NCI-H1092 (cell line): Measurements from ENCODE around the gene TMEM80.
A peak's percentile ranks its signal among the peaks of the same experiment; 100 is the strongest.
"Not testable (repeated sequence)": the region's sequence is repeated elsewhere in the genome, so short reads cannot be mapped to it uniquely, and the experiment has no call there.

Experiments
- DNase-seq: peaks from one replicate; lab custom pipeline; 2025; lab: John Stamatoyannopoulos, UW

Gene TMEM80

DNA sequence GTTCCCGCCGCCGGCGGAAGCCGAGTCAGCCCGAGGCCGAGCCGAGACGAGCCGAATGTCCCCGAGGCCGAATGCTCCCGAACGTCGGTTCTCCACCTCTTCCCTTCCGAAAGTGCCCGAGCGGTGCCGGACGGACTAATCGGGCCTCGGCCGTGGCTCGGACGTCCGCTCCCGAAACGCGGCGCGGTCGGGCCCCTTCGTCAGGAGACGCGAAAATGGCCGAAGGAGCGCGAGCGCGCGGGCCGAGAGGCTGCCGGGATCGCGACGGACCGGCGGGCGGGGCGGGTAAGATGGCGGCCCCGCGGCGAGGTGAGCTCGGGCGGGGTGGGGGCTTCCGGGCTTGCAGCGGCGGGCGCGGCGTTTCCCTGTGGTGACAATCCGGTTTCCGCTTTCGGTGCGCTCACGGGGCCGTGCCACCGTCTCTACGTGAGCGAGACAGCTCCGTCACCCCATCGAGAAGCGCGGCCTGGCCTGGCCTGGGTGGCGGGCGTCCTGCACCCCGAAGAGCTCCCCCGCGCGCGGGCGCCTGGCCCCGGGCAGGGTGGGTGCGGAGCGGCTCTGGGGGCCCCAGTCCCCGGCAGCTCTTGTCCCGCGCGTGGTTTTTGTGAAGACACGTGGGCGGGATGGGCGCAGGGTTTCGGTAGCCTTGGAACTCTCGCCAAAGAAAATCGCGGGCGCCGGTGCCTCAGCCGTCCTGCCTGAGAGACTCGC lies at the start of gene TMEM80:
TMEM80 (plus strand) TSS at position 279 of the 711 bp plus-strand sequence; CDS start at position 291, 12 bp downstream.
- peak; percentile 98 for DNase-seq

DNA sequence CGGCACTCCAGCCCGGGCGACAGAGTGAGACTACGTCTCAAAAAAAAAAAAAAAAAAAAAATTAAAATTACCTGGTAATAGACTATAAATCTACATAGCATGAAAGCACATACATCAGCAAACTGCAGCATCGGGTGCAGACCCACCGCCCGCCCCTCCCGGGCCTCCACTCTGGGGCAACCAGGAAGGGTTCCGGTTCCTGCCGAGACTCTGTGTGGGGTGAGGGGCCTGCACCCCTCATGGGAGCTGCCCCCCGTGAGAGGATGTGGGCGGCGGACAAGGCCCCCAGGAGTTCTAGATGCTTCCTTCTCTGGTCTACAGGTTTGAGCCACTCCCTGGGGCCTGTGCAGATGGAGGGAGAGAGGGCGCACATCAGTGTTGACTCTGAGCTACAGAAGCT lies 49.4 kb upstream of the TMEM80 start:
- DNase-seq: no peak

DNA sequence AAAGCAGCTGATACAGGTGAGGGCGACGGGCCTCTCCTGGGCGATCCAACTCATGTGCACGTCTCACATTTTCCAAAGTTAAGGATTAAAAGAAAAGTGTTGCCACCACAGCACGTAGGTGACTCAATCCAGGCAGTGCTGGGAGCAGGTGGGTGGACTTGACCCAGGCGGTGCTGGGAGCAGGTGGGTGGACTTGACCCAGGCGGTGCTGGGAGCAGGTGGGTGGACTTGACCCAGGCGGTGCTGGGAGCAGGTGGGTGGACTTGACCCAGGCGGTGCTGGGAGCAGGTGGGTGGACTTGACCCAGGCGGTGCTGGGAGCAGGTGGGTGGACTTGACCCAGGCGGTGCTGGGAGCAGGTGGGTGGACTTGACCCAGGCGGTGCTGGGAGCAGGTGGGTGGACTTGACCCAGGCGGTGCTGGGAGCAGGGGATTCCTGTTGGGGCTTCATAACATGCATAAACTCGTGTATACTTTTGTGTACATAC lies 47.9 kb upstream of the TMEM80 start:
- DNase-seq: not testable (repeated sequence)

DNA sequence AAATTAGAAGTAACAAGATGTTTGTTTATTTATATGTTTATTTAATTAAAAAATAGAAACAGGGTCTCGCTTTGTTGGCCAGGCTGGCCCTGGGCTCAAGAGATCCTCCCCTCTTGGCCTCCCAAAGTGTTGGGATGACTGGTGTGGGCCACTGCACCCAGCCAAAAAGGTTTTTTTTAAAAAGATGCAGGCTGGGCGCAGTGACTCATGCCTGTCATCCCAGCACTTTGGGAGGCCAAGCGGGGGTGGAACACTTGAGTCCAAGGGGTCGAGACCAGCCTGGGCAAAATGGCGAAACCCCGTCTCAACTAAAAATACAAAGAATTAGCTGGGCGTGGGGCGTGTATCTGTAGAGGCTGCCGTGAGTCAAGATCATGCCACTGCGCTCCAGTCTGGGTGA lies 45.1 kb upstream of the TMEM80 start:
- DNase-seq: no peak

DNA sequence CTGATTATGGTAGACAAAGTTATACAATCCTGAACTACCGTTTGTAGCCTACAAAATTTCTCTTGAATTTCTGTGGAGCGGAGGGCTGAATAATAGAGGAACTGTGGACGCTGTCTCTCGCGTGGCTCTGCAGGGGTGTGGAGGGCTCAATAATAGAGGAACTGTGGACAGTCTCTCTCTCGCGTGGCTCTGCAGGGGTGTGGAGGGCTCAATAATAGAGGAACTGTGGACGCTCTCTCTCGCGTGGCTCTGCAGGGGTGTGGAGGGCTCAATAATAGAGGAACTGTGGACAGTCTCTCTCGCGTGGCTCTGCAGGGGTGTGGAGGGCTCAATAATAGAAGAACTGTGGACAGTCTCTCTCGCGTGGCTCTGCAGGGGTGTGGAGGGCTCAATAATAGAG lies 42.5 kb upstream of the TMEM80 start:
- not testable (repeated sequence) for DNase-seq

DNA sequence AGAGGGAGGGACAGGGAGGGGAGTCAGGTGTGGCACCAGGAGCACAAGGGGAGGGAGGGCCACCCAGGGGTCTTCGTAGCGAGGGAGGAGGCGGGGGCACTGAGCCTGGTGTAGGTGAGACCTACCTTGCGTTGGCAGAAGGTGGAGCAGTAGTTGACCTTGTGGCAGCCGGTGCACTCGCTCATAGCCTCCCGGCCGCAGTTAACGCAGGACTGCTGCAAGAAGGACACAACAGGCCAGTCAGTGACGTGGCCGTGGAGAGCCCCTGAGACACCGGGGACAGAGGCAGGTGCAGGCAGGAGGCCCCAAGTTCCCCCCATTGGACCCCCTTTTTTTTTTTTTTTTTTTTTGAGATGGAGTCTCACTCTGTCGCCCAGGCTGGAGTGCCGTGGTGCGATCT lies 41.8 kb upstream of the TMEM80 start:
- DNase-seq: no peak

DNA sequence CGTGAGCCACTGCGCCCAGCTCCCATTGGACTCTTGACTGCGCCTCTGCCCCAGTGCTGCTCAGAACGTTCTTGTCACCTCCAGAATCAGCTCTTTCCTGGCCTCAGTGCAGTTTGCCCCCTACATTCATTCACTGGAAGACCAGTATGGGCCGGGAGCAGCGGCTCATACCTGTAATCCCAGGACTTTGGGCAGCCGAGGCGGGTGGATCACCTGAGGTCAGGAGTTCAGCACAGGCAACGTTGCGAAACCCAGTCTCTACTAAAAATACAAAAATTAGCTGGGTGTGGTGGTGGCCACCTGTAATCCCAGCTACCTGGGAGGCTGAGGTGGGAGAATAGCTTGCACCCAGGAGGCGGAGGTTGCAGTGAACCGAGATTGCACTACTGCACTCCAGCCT lies 41.2 kb upstream of the TMEM80 start:
- not testable (repeated sequence) for DNase-seq

DNA sequence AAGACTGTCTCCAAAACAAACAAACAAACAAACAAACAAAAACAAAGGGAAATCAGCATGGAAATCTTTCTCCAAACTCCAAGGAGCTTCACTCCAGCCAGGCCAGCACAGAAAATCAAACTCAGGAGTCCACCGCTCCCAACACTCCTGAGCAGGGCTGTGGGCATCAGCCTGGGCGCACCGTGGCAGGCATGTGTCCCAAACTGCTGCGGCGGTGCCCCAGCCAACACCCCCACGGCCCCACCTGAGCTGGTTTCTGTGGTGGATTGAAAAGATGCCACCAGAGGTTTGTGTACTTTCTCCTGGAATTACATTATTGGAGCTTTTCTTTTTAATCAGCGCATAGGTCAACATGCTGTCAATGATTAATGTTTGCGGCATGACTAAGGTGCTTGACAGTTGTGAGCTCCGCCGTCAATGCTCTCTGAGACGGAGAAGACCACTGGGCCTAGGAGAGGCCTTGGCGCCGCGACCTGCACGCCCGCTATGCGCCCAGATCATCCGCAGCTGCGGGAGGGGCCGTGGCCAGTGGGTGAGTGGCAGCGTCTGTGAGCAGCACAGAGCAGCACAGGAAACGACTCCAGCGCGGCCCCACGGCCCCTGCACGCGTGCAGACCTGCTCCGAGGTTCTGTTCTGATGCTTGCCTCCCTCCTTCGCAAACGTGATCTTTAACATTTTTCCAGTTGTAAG lies 40.4 kb upstream of the TMEM80 start:
- no peak for DNase-seq

DNA sequence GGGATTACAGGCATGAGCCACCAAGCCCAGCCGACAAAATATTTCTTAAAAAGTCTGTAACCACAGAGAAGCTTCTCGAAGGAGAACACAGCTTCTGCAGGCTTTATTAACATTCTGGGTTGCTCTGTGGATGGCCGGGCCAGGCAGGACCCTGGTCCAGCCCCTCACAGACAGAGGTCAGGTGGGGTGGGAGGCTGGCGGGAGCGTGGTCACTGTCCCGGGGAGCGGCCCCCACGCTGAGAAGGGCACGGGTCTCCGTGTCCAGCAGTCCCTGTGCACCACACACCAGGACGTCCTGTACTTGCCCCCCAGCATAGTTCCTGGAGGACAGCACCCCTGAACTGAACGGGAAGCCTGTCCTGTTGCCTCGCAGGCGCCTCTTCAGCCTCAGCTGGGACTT lies 39.2 kb upstream of the TMEM80 start:
- no peak for DNase-seq

DNA sequence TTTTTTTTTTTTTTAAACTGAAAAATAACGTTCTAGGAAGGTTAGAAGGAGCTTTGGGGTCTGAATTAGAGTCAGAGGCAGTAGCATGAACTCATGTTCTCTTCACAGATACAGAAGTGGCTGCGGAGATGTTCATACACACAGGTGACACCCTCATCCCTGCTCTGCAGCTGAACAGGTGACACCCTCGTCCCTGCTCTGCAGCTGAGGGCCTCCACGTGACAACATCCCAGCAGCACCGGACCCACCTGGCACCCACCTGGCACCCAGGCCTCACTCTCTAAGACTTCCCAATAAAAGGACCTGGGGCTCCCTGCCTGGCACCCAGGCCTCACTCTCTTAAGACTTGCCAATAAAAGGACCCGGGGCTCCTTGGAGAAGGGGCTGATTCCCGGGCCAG lies 38.8 kb upstream of the TMEM80 start:
- DNase-seq: no peak

DNA sequence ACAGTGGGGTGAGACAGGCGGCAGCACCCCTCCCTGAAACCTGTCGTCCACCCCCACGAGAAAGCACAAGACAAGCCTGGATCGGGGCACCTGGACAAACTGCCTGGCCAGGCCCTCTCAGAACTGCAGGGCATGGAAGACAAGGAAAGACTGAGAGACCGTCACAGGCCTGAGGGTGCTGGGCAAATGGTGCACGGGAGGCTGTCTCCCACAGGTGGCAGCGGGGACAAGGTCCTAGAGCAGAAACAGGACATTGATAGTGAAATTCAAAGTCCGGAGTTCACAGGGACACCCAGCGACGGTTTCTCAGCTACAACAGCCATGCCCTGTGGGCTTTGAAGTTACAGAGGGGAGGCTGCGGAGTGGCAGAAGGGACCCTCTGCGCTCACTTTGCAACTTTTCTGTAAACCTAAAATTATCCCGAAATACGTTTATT lies 37.9 kb upstream of the TMEM80 start:
- no peak for DNase-seq

DNA sequence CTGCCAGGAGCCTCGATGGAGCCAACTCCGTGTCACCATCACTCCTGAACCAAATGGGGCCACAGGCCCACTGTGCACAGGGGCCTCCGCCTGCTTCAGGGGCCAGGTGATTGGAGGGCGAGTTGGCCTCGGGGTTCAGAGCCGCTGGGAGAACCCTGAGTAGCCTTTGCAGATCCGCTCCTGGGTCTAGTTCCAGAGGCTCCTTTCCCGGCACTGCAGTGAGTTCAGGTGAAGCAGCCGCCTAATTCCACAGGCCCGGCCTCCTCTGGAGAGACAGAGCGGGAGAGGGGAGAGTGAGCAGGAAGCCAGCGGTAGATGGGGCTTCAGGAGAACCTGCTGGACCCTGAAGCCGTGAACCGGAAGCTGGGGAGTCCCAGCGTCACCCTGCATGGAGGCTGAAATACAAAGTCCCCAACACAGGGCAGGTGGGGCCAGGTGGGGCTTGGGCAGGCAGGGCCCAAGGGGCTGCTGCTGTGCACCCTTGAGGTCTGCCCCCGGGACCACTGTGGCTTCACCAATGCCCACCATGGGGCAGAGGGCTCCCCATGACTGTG lies 36.0 kb upstream of the TMEM80 start:
- DNase-seq: no peak

DNA sequence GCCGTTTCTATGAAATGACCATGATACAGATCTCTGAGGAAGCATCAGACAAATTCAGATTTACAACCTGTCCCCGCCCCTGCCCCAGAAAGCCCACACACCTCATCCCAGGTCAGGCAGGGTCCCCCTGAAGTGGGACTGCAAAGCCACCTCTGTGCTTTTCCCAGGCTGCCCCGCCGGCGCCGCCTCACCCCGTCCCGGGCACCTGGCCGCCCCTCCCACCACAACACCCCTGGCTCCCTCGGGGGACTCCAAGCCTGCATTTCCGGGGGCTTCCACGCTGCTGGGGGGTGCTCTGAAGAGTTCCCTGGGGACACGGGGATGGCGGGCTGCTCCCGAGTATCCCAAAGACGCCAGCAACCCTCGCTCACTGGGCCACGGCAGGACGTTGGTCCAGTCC lies 35.3 kb upstream of the TMEM80 start:
- DNase-seq: no peak

DNA sequence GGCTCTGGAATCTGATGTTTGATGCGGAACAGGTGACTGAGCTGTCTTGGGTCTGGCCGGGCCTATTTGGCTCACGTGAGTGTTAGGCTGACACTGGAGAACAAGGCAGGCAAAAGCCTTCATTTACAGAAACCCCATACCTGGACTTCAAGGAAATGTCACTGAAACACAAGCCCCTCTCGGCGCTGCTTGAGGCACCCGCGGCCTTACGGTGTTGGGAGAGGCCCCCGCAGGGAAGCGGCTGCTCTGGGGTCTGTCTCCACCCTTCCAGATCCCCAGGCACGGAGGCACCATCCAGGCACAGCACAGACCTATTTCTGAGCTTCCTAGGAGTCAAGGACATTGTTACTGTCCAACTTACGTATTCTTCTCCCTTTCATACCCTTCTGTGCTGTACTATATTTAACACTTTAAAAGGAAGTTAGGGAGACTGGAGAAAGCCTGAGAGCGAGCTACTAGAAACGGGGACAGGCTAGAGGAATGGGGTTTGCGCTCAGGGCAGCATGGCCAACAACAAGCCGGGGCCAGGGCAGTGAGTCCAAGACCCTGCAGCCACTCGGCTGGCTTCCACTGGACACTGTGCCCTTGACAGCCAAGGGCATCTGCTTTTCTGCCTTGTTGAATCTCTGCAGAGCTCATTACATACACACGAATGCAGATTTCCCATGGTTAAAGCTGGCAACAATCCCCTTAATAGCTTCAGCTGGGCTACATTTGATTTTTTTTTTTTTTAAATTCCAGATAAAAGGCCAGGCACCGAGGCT lies 34.8 kb upstream of the TMEM80 start:
- DNase-seq: no peak

DNA sequence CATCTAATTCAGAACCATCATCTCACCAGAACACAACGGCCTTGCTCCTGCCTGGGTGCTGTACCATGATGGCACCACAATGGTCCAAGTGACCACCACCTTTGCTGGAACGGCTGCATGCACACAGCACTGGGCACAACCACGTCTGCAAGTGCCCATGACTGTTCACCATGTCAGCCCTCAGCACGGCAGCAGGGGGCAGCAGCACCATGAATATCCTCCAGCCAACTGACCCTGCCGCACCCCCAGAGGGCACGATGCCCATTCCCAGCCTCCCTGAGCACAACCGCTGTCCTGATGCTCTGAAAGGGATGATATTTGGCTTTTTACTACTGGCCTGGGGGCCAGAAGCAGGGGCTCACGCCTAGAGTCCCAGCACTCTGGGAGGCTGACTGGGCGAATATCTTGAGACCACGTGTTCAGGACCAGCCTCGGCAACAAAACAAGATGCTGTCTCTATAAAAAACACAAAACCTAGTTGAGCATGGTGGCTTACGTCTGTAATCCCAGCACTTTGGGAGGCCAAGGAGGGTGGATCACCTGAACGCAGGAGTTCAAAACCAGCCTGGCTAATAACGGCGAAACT lies 32.8 kb upstream of the TMEM80 start:
- no peak for DNase-seq

DNA sequence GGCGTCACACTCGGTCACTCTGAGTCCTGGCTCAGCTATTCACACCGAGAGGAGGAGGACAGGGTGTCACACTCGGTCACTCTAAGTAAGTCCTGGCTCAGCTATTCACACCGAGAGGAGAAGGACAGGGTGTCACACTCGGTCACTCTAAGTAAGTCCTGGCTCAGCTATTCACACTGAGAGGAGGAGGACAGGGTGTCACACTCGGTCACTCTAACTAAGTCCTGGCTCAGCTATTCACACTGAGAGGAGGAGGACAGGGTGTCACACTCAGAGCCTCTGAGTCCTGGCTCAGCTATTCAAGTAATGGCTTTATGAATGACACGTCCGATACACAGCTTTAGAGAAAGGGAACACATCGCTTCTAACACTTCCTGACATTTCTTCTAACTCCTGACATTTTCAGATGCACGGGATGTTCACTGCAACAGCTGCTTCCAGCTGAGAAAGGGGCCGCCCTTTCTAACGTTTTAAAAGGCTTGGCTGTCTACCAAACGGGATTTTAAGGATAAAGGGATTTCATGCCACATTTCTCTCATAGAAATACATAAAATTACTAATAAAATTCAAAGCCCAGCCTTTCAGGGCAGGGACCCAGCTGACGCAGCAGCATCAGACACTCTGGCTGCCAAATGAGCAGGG lies 30.4 kb upstream of the TMEM80 start:
- DNase-seq: no peak

DNA sequence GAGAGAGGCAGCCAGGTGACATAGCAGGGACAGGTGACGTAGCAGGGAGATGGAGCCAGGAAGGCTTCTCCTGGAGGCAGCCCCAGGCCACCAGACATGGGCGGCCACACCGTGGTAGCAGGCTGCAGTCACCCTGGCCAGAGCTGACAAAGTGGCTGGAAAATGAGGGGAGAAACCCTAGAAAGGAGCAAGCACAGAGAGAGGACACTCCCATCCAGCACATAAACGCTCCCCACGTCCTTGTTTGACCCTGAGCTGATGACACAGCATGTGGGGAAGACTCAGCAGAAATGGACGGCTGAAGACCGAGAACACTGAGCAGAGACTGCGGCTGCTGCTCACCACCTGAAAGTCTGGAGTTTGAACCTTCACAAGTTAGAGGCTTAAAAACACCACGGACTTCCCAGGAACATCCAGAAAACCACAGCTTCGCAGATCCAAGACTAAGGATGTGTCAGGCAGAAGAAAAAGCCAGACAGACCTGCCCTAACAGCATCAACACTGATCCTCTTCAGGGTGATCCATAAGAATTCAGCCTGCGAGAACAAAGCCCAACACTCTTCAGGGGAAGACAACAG lies 29.8 kb upstream of the TMEM80 start:
- no peak for DNase-seq

DNA sequence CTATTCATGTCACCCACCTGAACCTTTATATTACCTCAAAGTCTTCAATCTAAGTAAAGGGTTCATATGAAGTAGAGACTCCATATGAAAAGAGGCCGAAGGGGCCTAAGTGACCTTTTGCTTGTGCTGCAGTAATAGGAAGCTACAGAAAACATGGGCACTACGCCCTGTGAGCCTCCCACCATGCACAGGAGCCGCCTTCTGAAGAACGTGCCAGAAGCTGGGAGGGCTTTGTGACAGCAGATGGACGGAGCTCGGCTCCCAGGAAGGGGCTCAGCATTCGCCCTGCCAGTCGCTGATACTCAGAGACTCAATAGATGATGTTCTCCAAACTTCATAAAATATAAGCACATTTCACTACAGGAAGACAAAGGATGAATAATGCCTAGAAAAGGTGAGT lies 21.8 kb upstream of the TMEM80 start:
- DNase-seq: no peak

DNA sequence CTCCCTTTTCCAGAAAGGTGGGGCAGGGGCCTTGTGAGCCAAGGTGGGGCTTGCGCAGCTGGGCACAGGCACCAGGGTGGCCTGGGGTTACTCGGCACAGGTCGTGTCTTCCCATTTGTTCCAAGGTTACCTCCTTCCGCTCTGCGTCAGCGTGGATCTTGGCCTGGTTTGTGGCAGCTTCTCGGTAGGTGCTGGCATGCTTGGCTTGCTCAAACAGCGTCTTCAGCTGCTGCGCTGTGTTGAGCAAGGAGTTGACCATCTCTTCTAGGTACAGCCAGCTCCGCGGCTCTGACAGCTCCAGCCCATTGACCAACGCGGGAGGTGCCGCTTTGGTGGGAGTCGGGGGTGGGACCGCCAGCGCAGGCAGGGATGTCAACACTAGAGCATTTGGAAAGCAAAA lies 21.2 kb upstream of the TMEM80 start:
- DNase-seq: no peak

DNA sequence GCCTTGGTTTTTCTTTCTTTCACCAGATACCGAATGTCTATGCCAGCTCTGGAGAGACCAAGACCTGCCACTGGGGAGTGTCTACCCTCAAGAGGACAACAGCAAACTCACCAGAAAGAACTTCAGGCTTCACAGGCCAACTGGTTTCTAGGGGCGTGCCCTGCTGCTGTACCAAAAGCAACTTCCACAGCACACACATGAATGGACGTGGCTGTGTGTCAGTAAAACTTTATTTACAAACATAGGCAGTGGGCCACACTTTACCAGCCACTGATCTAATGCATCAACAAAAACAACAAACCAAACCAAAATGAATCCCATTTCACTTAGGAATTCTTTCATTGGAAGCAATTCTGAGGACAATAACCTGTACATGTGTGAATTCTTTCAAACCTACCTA lies 17.3 kb upstream of the TMEM80 start:
- DNase-seq: no peak
